GM13976 (cell line): ENCODE data around the gene PYROXD2.

Experiments used
- DNase-seq: peaks from one replicate; pipeline ENCODE4 v3.0.0; 2012; ENCODE audit warnings: low spot score
- CTCF ChIP-seq: IDR thresholded peaks from 2 replicates; pipeline ENCODE4 v1.5.1; 2012; ENCODE audit warnings: borderline replicate concordance, mild to moderate bottlenecking; ENCODE audit not compliant: insufficient read depth; ENCODE audit errors: extremely low read depth, missing control alignments, control extremely low read depth
- in situ Hi-C: fragments of 300-500 bp; cut with MboI; formaldehyde crosslinking; loops from one replicate; pipeline ENCODE4 v1.12.0; 2022; ENCODE audit warnings: low sequenced_read_pairs, mixed read lengths, inconsistent platforms; ENCODE audit not compliant: unreplicated experiment

Gene PYROXD2

DNA sequence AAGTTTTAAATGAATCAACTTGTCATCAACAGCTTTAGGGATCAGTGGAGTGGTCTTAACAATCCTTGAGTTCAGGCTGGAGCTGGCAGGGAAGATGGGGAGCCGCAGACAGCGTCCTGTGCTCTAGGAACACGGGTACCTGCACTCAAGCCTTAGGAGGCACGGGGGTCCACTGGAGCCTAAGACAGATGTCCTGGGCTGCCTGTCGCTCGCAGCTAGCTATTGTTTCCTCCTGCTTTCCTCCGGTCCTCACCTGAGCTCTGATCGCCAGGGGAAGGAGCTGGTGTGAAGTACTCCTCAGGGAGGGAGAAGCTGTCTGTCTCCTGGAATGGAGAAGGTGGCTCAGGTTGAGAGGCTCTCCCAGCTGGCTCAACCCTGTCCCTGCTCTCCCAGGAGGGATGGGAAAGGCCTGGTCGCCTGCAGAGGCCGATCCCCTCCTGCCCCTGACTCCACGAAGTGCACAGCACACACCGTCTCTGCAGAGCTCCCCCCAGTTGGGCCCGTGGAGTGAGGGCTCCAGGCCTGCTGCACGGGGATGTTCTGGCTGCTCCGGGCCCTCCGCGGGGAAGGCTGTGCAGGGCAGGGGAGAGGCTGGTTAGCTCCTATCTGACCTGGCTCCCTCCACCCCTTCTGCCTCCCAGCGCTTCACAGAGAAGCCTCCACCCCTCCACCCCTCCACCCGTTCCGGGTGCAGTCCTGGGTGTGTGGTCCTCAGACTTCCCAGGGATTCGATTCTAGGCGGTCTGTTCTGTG, 14.5 kb upstream of the PYROXD2 start:
- in situ Hi-C loops = no loop called here
- DNase-seq = no peak
- TF ChIP-seq CTCF = no peak

DNA sequence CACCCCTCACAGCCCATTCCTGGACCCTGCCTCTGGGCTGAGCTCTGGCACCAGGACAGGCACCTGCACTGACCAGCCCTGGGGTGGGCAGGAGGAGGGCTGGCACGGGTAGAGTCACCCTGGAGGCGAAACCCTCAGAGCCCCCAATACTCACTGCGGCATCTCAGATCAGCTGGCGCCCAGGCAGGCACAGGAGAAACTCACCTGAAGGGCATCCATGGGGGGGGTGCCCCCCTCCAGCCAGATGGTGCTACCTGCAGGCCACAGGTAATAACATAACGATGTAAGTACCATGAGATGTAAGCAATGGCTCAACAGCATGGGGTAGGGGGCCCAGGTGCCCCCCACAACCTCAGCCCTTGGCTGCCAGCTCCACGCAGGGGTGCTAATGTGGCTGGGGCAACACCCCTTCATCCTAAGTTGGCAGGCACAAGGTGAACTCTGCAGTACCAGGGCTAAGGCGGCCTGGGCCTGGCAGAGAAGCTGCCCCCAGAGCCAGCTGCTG, 12.1 kb upstream of the PYROXD2 start:
- in situ Hi-C loops = no loop called here
- DNase-seq = peak; percentile 23
- no peak for TF ChIP-seq CTCF

- DNase-seq = peak; percentile 79
- peak; percentile 69 for TF ChIP-seq CTCF
- in situ Hi-C loops = no loop called here
Measured at GRCh38 chr10:98425511-98426352, 10.8 kb upstream of the PYROXD2 start.

DNA sequence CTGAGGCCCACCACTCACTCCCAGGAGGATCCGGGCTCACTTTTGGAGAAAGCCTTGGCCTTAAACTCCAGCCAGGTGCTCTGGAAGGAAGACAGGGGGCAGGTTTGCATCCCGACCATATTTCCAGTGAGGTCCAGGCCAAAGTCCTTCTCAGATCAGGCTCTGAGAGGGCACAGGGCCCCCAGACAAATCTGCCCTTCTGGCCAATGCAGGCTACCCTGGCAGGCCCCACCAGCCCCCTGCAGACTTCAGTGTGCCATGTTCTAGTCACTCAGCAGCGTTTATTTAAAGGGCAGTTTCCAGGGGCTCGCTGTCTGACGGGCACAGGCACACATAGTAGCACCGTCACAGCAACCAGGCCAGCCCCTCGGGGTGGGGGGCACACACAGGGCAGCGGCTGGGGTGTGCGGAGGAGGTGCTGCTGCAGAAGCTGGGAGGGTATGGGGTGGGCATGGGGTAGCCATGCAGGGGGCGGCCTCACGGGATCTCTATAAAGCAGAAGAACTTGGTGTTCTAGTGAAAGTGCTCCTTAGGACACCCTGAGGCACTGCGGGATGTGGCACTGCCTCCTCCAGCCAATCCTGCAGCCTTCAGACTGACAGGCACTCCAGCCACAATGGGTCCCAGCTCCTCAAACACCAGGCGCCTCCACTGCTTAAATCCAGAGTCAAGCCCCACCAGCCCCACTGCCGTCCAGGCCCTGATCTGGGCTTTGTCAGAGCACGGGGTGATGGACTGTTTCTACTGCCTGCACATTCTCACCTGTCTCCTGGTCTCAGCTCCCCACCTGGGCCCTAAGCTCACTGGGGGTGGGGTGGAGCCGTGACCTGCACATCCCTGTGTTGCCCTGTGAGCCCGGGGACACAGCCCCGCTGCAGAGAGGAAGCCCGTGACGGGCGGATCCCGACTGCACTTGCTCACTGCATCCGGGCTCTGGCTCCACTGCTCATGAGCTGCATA, 9.6 kb upstream of the PYROXD2 start:
- no peak for TF ChIP-seq CTCF
- in situ Hi-C loops = no loop called here
- no peak for DNase-seq

DNA sequence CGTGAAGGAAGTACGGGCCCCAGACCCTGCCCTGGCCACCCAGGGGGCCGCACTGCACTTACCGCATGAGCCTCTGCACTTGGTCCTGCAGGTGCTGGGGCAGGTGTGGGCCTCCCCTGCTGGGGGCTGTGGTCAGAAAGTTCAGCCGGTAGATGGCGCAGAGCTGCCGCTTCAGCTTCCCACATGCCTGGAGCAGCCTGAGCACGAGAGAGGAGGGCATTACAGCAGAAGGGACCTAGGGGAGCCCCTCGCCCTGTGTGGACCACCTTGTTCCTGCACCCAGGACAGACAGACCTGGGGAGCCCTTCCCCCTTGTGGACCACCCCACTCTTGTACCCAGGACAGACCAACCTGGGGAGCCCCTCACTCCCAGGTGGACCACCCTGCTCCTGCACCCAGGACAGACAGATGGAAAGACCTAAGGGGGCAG, 8.7 kb upstream of the PYROXD2 start:
- TF ChIP-seq CTCF = no peak
- in situ Hi-C loops = no loop called here
- DNase-seq = no peak

GRCh38 chr10:98422182-98422581, 7.2 kb upstream of the PYROXD2 start:
- no peak for DNase-seq
- in situ Hi-C loops = no loop called here
- TF ChIP-seq CTCF = no peak
